ENCODE results near the gene C18orf63. TPM values are rescaled to one million over a fixed set of nuclear protein-coding genes. Genes with fewer than 3 reads are reported as not detected.

C18orf63 gene
- total RNA-seq, 2 donors from 2014 or later: not detected

- Histone ChIP-seq H3K27me3 (no peaks in the 10 kb centered on the region), H3K9me3 (no peaks in the 10 kb centered on the region), H3K4me3 (no peak overlapping the region), H3K36me3 (no peaks in the 10 kb centered on the region), H3K4me1 (peaks cover 0 to 47% of the 10 kb centered on the region in 2 donors), H3K27ac (no peak overlapping the region)
- no peak for DNase-seq (ENCODE audit: low spot score)
- TF ChIP-seq CTCF (IDR thresholded peaks at IDR 0.05): no peak
Measured at GRCh38 chr18:74273394-74273793, 42.2 kb upstream of the C18orf63 start.

GRCh38 chr18:74274700-74275099, 40.9 kb upstream of the C18orf63 start:
- H3K4me1 ChIP-seq: peaks cover 0 to 41% of the 10 kb centered on the region in 2 donors
- H3K27ac ChIP-seq: no peak overlapping the region
- H3K4me3 ChIP-seq: no peak overlapping the region
- no peak for TF ChIP-seq CTCF (IDR thresholded peaks at IDR 0.05)
- H3K27me3 ChIP-seq: no peaks in the 10 kb centered on the region
- DNase-seq (ENCODE audit: low spot score): no peak
- H3K36me3 ChIP-seq: no peaks in the 10 kb centered on the region
- H3K9me3 ChIP-seq: no peaks in the 10 kb centered on the region

GRCh38 chr18:74275736-74276135, 39.9 kb upstream of the C18orf63 start:
- no peaks in the 10 kb centered on the region for H3K36me3 ChIP-seq
- H3K4me1 ChIP-seq: peaks cover 0 to 35% of the 10 kb centered on the region in 2 donors
- H3K4me3 ChIP-seq: no peak overlapping the region
- DNase-seq (ENCODE audit: low spot score): no peak
- TF ChIP-seq CTCF (IDR thresholded peaks at IDR 0.05): no peak
- H3K9me3 ChIP-seq: no peaks in the 10 kb centered on the region
- no peak overlapping the region for H3K27ac ChIP-seq
- no peaks in the 10 kb centered on the region for H3K27me3 ChIP-seq

GRCh38 chr18:74276609-74277008, 39.0 kb upstream of the C18orf63 start:
- TF ChIP-seq CTCF (IDR thresholded peaks at IDR 0.05): no peak
- peaks cover 0 to 41% of the 10 kb centered on the region in 2 donors for H3K4me1 ChIP-seq
- no peaks in the 10 kb centered on the region for H3K9me3 ChIP-seq
- no peak overlapping the region for H3K4me3 ChIP-seq
- no peak overlapping the region for H3K27ac ChIP-seq
- H3K27me3 ChIP-seq: no peaks in the 10 kb centered on the region
- H3K36me3 ChIP-seq: no peaks in the 10 kb centered on the region
- DNase-seq (ENCODE audit: low spot score): no peak

- no peak for TF ChIP-seq CTCF (IDR thresholded peaks at IDR 0.05)
- no peak for DNase-seq (ENCODE audit: low spot score)
- H3K36me3 ChIP-seq: no peaks in the 10 kb centered on the region
- H3K4me1 ChIP-seq: peaks cover 0 to 48% of the 10 kb centered on the region in 2 donors
- H3K9me3 ChIP-seq: no peaks in the 10 kb centered on the region
- no peak overlapping the region for H3K4me3 ChIP-seq
- H3K27ac ChIP-seq: no peak overlapping the region
- H3K27me3 ChIP-seq: no peaks in the 10 kb centered on the region
Measured at GRCh38 chr18:74277296-74277695, 38.3 kb upstream of the C18orf63 start.

- no peaks in the 10 kb centered on the region for H3K9me3 ChIP-seq
- H3K27me3 ChIP-seq: no peaks in the 10 kb centered on the region
- H3K27ac ChIP-seq: no peak overlapping the region
- DNase-seq (ENCODE audit: low spot score): no peak
- peaks cover 0 to 55% of the 10 kb centered on the region in 2 donors for H3K4me1 ChIP-seq
- no peaks in the 10 kb centered on the region for H3K36me3 ChIP-seq
- H3K4me3 ChIP-seq: no peak overlapping the region
- TF ChIP-seq CTCF (IDR thresholded peaks at IDR 0.05): no peak
Measured at GRCh38 chr18:74278058-74278457, 37.6 kb upstream of the C18orf63 start.

Measured in right atrium auricular region (tissue), 2 donors.